Esophagus squamous epithelium (tissue), 4 donors: ENCODE measurements around the gene NCAPH2.

Experiments used
- CTCF ChIP-seq, 6 experiments: fragments of 450-650 bp in 4 of 6; fragments of 200-600 bp in 2 of 6; sonication (generic) in 2 of 6; IDR thresholded peaks; one replicate each; pipeline ENCODE4 v1.5.1; 2016 to 2019; ENCODE audit warnings: antibody characterized with exemption in 6 of 6, mild to moderate bottlenecking in 4 of 6, moderate library complexity in 4 of 6
- POLR2A ChIP-seq, 4 donors: fragments of 450-650 bp; IDR thresholded peaks; one replicate each; pipeline ENCODE4 v1.6.1; 2017; ENCODE audit warnings: antibody characterized with exemption in 4 of 4, mild to moderate bottlenecking in 4 of 4, moderate library complexity in 3 of 4

GRCh38 chr22:50461979-50462540 is 46.0 kb upstream of the NCAPH2 start:
- TF ChIP-seq CTCF (IDR thresholded peaks at IDR 0.05) (no peak), POLR2A (IDR thresholded peaks at IDR 0.05) (no peak)
